Fibroblast of pulmonary artery (primary cell): Measurements from ENCODE around the gene SORCS1.

Experiments used
- DNase-seq: peaks from one replicate; pipeline ENCODE4 v3.0.0-alpha.2; 2010; ENCODE audit warnings: low read depth
- H3K4me3 ChIP-seq: replicated peaks from 2 replicates; pipeline ENCODE4 v1.5.1; 2011; ENCODE audit warnings: low read depth, mild to moderate bottlenecking, control low read depth, low read length, moderate library complexity
- TF ChIP-seq, protein P1 (sequence below): IDR thresholded peaks from 2 replicates; pipeline ENCODE4 v1.5.1; 2011; ENCODE audit warnings: mild to moderate bottlenecking, control low read depth, low read length, inconsistent platforms; ENCODE audit errors: missing control alignments

SORCS1 gene

DNA sequence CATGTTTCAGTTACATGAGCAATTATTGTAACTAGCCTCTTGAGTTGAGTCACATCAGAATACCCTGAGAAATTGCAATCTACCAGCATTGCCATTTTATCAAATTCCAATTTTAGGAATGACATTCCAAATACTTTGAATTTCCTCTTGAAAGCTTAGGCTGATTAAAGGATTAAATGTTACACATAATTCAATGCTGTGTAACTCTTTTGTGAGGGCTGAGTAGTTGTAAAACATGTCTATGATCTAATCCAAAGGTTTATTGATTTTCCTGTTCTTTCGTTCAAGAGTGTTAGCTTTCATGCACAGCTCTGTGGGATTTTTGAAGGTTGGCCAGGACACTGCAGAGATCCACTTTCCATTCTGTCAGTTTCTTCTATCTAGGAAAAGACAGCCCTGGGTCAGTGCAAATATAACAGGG lies 193.1 kb downstream of the SORCS1 start:
- DNase-seq = no peak
- no peak overlapping the region for H3K4me3 ChIP-seq
- TF ChIP-seq, protein P1, sequence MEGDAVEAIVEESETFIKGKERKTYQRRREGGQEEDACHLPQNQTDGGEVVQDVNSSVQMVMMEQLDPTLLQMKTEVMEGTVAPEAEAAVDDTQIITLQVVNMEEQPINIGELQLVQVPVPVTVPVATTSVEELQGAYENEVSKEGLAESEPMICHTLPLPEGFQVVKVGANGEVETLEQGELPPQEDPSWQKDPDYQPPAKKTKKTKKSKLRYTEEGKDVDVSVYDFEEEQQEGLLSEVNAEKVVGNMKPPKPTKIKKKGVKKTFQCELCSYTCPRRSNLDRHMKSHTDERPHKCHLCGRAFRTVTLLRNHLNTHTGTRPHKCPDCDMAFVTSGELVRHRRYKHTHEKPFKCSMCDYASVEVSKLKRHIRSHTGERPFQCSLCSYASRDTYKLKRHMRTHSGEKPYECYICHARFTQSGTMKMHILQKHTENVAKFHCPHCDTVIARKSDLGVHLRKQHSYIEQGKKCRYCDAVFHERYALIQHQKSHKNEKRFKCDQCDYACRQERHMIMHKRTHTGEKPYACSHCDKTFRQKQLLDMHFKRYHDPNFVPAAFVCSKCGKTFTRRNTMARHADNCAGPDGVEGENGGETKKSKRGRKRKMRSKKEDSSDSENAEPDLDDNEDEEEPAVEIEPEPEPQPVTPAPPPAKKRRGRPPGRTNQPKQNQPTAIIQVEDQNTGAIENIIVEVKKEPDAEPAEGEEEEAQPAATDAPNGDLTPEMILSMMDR = no peak

DNA sequence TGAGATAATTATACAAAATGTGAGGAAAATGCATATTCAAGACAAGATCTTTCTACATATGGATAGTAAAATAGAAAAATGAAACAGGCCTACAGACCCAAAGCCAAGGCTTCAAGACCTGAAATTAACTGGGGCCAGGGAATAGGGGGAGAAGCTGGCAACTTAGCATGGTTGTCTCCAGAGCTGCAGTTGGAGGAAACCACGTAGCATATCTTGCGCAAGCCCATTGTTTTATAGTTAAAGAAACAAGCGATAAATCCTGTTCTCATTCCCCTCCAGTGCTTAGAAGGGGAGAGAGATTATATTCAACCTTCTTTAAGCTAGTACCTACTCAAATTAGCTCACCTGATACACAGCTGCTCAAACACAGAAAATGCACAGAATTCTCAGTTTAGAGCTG lies 197.1 kb downstream of the SORCS1 start:
- TF ChIP-seq, protein P1 = no peak
- no peak for DNase-seq
- no peak overlapping the region for H3K4me3 ChIP-seq

DNA sequence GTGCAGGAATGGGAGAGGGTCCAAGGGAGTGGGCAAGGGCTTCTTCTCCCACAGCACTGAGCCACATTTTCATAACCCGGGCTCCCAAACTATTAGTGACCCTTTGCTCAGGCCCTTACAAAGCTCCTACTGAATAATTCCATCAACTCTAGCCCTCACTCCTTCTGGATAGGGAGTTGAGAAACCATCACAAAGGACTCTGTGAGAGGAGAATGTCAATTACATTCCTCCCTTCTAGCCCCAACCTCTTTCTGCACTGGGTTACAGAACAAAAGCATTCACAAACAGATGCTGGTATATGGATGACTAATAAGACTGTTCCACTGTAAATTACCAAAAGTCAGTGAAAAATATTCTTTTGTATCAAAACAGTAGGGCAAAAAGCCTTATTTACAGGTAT lies 203.7 kb downstream of the SORCS1 start:
- no peak for DNase-seq
- no peak overlapping the region for H3K4me3 ChIP-seq
- TF ChIP-seq, protein P1 = no peak

DNA sequence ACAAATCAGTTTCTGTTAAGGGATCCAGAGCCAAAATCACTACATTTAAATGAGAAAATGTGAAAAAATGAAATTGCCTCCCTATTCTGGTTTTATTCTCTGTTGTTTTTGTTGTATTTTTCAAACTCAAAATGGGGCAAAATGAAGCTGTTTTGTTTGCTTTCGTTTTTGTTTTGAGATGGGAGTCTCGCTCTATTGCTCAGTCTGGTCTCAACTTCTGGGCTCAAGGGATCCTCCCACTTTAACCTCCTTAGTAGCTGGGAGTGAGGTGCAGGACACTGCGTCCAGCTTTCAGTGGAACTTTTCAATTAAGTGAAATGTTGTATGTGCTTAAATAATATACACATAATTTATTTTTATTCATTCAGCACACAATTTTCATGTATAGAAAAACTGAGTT lies 205.0 kb downstream of the SORCS1 start:
- TF ChIP-seq, protein P1 = no peak
- no peak for DNase-seq
- no peak overlapping the region for H3K4me3 ChIP-seq

DNA sequence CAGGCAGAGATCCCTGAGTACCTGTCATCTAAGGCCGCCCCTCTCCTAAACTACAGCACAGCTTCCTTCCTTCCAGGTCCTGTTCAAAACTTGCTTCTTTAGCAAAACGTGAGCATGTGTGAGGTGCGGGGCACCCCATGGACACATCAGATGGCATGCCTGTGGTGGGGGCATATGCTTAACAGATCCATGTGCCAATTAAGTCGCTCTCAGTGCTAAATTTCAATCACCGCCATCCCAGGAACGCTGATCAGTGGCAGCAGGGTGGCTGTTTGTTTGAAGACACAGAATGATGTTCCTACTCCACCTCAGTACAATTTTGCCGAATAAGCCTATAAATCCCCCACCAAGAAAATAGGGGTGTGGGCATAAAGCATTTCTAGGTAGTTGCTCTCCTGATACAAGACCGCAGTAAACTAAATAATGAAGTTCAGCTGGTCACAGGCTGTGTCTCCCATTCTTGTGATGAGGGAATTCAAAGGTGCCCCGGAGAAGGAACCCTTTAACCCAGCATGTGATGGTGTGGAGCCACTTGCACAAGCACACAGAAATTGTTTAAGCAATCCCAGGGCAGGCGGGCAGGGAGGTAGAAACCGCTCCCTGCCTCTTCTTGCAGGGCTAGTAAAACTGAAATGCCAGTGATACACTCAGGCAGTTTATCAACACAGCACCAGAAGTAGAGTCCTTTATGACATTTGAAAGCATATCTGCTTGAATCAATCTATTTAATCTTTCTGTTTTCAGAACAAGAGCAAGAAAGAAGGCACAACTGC lies 205.7 kb downstream of the SORCS1 start:
- H3K4me3 ChIP-seq = no peak overlapping the region
- no peak for DNase-seq
- TF ChIP-seq, protein P1 = no peak

DNA sequence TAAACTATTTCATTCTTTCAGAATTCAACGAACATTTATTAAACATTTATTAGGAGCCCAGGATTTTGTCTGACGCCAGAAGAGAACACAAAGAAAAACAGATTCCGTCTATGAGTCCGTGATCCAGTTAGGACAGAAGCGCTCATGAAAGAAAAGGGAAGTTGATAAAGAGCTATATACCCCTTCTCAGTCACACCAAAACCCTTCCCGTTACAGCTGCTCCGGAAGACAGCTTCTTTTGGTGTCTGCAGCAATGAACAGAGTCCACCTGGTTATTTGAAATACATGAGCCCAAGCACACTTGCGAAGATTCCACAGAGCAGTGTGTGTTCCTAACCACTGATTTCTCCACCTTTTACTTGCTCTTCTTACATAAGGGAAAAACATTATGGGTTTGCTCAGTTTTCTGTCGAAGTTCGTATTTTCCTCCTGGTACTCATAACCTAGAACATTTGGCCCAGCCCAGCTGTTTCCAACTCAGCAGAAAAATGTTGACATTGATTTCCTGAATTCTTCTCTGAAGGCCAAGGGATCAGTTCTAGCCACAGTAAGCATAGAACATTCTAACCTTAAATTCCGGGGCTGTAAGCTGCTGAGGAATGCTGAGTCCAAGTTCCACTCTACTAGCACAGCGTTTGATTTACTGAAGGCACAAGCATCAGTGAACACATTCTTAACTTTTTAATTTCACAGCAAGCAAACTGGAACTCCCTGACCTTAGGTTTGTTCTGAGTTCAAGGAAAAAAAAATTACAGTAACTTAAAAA lies 206.5 kb downstream of the SORCS1 start:
- no peak for DNase-seq
- no peak overlapping the region for H3K4me3 ChIP-seq
- TF ChIP-seq, protein P1 = no peak
